Stimulated activated CD4-positive, alpha-beta T cell treated with anti-CD3 and anti-CD28 coated beads, Interleukin-2, amount 100 ng/mL, for 24 hours (primary cell): ENCODE data around the gene HOXA6.

Experiments
- DNase-seq, 2 donors: peaks; one replicate each; pipeline ENCODE4 v3.0.0-alpha.2; 2020

HOXA6 gene

GRCh38 chr7:27172823-27173510, 25.4 kb upstream of the HOXA6 start:
- no peak for DNase-seq

GRCh38 chr7:27172315-27172774, 24.8 kb upstream of the HOXA6 start:
- no peak for DNase-seq

GRCh38 chr7:27171637-27172314, 24.2 kb upstream of the HOXA6 start:
- no peak for DNase-seq

DNA sequence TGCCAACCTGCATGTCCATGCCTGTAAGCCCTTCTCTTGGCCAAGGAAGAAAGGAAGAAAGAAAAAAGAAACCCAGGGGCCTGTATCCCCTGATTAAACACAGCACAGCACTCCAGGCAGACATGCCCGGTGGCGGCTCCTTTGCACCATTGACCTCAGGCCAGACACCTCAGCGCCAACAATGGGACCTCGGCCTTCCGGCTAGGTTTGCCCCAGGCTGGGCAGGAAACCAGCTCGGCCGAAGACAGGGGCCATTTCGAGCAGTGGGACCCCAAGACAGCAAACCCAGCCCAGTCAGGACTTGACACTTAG, 23.7 kb upstream of the HOXA6 start:
- no peak for DNase-seq

DNA sequence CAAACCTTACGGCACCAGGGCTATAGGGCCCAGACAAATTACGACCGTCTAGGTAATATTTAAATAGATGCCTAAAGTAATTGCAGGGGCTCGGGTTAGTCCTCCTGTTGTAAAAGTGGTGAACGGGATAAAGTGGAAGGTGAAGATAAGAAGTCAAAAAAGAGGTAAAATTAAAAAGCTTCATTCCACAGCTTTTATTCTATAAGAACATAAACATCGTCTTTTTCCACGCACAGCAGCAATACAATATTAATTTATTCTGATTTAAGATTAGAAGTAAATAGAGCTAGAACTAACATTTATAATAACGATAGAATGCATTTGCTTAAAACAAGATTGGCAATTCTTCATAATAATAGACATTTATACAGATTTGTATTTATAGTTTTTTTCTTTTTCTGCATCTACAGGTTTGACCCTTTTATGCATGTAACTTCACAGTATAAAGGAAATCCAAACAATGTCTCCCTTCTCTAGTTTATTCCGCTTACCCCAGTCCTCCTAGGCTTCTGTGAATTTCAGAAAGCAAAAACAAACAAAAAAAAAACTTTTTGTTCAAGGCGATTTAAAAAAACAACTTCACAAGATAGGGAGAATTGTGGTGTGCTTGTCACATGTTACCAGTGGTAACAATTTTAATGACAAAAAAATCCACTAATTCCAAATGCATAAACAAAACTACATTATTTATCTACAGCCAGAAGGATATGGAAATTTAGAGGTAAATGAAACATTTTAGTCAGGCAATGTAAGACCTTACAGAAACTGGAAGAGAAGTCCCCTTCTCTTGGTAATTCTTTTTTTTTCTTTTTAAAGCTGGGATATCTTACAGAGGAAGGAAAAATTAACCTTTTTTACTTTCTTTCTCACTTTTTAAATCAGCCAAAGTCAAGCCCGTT, 23.1 kb upstream of the HOXA6 start:
- no peak for DNase-seq

DNA sequence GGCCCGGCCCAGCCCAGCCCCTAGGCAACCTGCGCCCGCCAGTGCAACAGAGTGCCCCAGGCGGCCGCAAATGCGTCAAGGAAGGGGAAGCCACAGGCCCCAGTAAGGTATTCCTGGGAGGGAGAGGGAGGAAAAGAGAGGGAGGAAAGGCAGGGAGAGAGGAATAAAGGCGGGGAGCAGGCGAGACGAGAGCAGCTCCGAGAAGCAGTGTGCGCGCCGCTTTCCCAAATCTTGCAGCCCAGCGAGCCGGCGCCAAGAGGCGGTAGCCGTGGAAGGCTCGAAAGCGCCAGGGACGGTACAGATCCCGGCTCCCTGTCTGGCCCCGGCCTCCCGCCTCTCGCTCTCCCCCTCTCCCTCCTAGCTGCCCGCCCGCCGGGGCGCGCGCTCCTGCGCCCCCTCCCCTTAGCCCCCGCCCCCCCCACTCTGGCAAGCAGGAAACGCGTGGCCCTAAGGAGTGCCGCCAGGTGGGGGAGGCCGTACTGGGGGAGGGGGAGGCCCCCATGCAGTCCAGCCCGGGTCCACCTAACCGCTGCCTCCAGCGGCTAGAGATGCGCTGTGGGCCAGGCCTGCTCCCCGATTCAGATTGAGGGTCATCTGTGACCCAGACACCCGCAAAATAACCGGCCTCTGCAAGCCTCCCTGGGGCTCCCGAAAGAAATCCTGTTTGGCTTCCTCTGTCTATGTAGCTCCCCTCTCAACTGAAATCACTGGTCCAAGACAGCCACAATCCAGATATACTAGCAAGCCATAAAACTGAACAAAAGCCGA, 22.3 kb upstream of the HOXA6 start:
- no peak for DNase-seq

- peak in 1 of 2 donors; percentile 37 for DNase-seq
Observed at GRCh38 chr7:27168265-27168947, 20.8 kb upstream of the HOXA6 start.

DNA sequence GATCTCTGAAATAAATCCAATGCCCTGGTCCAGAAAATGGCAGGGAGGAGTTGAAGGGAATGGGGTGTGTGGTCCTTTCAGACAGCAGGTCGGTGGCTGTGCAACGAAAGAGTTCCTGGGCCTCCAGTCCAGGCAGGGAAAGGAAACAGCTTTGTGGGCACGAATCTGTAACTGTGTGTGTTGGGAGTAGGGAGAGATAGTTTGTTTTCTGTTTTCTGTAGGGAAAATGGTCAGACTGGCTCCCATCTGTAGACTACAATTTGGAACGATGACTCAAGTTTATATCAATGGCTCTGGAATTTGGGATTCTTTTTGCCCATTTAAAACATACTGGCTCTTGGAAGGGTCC, 20.3 kb upstream of the HOXA6 start:
- no peak for DNase-seq

DNA sequence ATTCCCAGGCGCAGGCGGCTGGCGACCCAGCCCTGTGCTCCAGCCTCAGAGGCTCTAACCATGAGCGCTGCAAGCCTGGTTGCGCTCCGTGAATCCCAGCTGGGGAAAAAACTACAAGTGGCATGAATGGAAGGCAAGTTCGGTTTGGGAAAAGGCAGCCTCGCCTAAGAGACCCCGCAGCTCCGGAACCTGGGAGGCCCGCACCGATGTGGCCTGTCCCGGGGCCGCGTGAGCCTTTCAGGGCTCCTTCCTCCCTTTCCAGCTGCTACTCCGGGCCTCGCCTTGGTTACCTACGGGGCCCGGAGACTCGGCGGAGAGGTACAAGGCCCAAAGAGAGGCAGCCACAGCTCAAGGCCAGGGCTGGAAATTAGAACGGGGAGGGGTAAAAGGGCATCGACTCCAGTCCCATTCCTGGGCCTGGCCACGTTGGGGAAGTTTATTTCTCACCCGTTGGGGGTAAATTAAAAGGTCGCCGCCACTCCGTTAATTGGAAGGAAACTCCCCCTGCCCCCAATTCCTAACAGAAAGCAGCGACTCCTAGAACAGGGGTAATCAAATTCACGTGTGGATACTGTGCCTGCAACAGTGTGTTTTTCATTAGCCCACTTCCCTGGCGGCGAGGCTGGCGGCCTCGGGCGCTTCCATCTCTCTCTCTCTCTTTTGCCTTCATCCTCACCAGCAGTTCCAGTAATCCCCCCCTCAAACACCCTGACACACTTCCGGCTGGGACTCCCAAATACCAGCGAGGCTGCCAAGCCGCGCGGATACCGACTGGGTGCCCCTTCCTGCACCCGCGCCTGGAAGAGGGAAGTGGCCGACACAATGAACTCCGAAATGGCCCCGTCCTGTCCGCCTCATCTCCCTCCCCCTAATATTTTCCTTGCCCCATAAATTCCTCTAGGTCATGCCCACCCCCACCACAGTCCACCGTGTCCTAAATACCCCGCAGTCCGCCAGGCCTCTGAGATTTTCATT, 19.2 kb upstream of the HOXA6 start:
- DNase-seq = no peak

DNA sequence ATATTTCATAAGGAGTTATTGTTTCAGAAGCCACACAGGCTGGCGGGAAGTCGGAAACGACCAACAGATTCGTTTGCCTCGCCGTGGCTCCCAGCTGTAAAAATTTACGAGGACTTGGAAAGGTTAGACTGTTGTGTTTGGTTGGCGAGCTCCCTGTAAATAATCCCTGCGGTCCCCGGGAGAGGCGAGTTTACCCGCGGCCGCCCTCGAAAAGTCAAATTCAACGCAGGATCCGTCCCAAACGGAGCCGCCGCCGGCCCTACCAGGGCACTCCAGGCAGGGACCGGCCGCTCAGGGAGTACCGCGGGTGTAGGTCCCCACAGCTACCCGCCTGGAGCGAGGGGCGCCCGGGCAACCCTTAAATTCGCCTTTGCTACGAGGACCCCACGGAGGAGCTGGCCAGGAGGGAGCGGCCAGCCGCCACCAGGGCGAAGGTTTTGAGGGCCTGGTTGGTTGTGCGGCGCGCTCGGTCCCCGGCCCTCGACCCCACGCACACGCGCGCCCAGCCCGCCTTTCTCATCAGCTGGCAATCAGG, 18.5 kb upstream of the HOXA6 start:
- DNase-seq = no peak

GRCh38 chr7:27165089-27165995, 17.8 kb upstream of the HOXA6 start, which contains the start of gene HOXA9:
Gene HOXA9 (minus strand): TSS chr7:27165537. CDS start chr7:27165457, 80 bp downstream.
- DNase-seq = no peak

DNA sequence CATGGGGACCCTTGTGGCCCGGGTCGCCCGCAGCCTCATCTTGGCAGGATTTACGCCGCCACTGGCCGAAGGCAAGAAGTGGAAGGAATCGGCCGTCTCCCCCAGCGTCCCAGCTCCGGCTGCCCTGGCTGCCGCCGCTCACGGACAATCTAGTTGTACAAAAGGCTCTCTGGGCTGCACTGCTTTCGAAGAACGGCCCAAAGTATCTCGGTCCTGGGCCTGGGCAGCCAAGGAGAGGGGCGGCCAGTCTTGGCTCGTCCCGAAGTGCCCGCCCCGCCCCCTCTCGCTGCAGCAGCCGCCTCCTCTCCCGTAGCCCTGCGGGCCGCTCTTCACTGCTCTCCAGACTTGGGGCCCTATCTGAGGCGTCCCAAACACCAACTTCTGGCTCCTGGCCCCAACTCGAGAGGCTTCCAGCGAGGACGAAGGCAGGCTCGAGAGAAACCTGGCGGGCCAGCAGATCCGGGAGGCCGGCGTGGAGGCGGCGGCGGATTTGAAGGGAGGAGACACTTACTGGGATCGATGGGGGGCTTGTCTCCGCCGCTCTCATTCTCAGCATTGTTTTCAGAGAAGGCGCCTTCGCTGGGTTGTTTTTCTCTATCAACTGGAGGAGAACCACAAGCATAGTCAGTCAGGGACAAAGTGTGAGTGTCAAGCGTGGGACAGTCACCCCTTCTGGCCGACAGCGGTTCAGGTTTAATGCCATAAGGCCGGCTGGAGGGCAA, 17.0 kb upstream of the HOXA6 start:
- DNase-seq = no peak

GRCh38 chr7:27164045-27164366, 16.4 kb upstream of the HOXA6 start:
- no peak for DNase-seq

GRCh38 chr7:27163288-27164044, 15.9 kb upstream of the HOXA6 start:
- no peak for DNase-seq

DNA sequence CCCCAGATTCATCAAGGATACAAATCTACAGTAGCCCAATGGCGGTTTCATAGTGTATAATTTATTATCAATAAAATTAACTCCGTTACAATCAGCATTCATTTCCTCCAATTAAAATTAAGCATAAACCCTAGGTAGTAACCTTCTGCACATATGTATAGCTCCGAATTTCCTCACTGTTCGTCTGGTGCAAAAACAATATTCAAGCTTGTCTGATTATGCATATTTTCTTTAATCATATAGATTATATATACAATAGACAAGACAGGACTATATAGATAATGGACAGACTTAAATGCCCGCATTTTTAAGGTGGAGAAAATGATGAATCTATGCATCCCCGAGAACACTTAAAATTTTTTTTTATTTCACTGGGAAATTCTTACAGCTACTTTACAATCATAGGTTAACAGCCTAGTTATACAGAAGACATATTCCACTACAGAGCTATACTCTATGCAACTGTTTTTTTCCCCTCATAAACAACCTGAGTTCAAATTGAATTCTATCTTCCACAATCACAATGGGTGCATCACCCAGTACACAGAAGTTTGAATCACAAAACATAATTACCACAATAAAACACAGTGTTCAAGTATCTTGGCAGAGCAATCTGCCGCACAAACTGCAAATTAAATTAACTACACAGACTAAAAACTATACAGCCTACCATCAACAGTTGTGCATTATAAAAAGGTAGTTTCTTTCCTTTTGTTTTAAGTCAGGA, 15.2 kb upstream of the HOXA6 start:
- DNase-seq = no peak

DNA sequence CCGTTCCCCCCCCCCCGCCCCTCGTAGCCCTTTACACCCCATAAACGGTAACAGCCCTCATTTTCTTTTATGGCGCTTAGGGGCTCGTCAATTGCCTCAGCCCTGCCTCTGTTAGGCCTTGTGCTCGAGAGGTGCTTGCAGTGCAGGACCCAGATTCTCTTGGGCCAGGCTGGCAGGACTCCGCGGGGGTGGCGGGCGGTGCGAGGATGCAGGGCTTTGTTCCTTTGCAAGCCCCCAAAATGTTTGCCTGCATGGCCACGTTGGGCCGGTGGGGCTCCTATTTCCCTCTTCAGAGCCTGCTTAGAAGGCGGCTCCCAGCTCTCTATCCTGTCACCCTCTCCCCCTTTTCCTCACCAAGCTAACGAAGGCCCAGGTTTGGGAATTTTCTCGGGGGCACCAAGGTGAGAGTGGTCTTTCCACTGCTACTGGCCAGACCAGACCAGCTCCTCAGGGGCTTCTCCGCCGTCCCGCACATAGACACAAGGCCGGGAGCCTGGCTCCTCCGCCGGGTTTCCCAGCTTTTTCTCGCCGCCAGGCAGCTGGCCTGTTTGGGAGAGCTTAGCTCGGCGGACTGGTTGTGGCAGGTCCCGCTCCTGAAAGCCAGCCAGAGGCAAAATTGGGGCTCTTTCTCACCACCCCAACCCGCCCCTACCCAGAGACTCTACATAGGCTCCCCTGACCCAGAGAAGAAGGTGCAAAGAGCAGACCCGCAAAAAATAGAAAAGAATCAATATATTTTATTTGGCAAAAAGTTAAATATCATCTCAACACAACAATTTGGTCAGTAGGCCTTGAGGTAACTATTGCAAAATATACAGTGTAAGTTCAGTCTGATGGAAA, 14.4 kb upstream of the HOXA6 start:
- no peak for DNase-seq
